GM10248 (cell line): Measurements from ENCODE around the gene HOXA5.
A peak's percentile ranks its signal among the peaks of the same experiment; 100 is the strongest.

ENCODE experiments used
- CTCF ChIA-PET: fragments of 300-600 bp; sonication (Branson Sonifier 250); formaldehyde crosslinking; extraction: SDS; loops from one replicate; lab custom pipeline; 2021; ENCODE audit warnings: antibody characterized with exemption; lab: Yijun Ruan, JAX
- POLR2A ChIA-PET: fragments of 350-650 bp; sonication (Branson Sonifier 250); formaldehyde crosslinking; extraction: SDS; loops from one replicate; lab custom pipeline; 2020; ENCODE audit warnings: antibody characterized with exemption; lab: Yijun Ruan, JAX
- DNase-seq: peaks from one replicate; pipeline ENCODE4 v3.0.0; 2012; ENCODE audit errors: extremely low spot score
- TF ChIP-seq, protein P1 (sequence below): IDR thresholded peaks from 2 replicates; pipeline ENCODE4 v1.5.1; 2012; ENCODE audit warnings: mild to moderate bottlenecking, low read depth; ENCODE audit errors: extremely low read depth, missing control alignments, control extremely low read depth

The HOXA5 gene

DNA sequence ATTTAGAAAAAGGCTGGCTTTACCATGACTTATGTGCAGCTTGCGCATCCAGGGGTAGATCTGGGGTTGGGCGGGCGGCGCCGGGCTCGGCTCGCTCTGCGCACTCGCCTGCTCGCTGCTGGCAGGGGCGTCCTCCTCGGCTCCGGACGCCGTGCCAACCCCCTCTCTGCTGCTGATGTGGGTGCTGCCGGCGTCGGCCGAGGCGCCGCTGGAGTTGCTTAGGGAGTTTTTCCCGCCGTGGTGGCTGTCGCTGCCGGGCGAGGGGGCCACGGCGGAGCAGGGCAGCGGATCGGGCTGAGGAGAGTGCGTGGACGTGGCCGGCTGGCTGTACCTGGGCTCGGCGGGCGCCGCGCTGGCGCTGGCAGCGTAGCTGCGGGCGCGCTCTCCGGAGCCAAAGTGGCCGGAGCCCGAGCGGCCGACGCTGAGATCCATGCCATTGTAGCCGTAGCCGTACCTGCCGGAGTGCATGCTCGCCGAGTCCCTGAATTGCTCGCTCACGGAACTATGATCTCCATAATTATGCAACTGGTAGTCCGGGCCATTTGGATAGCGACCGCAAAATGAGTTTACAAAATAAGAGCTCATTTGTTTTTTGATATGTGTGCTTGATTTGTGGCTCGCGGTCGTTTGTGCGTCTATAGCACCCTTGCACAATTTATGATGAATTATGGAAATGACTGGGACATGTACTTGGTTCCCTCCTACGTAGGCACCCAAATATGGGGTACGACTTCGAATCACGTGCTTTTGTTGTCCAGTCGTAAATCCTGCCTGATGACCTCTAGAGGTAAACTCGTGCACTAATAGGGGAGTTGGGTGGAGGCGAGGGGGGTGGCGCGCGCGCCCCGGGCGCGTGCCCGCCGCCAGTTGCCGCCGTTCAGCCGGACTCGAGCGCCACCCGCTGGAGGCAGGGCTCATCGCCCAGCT, at the start of gene HOXA5:
Gene HOXA5 (minus strand): TSS at position 659 of the 927 bp plus-strand sequence. CDS start 74 bp downstream, at position 585.
- ChIA-PET CTCF (interaction anchor here (1.0 to 1.8 kb wide), 9 partner anchors 8 to 461 kb away, joined by 3 to 6 read pairs (median 4); no protein-coding TSS in a partner anchor), POLR2A (no interaction called here)
- TF ChIP-seq, protein P1, sequence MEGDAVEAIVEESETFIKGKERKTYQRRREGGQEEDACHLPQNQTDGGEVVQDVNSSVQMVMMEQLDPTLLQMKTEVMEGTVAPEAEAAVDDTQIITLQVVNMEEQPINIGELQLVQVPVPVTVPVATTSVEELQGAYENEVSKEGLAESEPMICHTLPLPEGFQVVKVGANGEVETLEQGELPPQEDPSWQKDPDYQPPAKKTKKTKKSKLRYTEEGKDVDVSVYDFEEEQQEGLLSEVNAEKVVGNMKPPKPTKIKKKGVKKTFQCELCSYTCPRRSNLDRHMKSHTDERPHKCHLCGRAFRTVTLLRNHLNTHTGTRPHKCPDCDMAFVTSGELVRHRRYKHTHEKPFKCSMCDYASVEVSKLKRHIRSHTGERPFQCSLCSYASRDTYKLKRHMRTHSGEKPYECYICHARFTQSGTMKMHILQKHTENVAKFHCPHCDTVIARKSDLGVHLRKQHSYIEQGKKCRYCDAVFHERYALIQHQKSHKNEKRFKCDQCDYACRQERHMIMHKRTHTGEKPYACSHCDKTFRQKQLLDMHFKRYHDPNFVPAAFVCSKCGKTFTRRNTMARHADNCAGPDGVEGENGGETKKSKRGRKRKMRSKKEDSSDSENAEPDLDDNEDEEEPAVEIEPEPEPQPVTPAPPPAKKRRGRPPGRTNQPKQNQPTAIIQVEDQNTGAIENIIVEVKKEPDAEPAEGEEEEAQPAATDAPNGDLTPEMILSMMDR, result peak; percentile 2
- no peak for DNase-seq

DNA sequence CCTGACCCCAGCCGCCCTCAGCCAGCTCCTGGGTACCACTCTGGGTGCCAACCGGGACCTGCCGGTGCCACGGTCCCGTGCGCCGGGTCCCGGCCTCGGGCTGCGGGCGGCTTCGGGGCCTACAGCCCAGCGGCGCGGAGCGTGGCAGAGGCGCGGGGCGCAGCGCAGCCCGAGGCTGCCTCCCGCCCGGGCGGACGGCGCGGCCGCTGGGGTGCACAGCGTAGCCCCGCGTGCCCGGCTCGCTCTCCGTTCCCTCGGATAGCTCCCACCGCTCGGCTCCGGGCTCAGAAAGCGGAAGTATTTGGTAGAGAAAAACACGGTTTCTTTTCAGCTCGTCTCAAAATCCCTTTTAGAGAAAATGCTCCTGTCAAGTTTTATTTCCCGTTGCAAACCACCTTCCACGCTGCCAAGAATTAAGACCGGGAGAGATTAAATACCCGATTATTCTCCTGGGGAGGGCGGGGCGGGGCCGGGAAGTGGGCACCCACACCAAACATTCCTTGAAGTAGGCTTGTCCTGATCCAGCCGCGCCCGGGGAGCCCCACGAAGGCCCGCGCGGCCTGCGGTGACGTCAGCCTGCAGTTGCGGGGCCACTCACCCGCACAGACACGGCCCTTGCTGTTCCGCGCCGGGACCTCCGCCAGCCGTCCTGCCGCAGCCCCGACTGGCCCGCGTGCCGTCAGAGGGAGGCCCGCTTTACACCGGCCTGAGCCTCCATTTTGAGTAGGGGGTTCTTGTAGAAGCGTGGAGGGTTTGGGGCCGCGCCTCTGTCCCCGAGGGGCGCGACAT, 49.3 kb upstream of the HOXA5 start:
- no peak for DNase-seq
- TF ChIP-seq, protein P1, result no peak
- ChIA-PET CTCF (interaction anchor here (2.4 to 4.9 kb wide), 2 partner anchors 727 to 828 kb away, joined by 8 to 79 read pairs; no protein-coding TSS in a partner anchor), POLR2A (no interaction called here)

DNA sequence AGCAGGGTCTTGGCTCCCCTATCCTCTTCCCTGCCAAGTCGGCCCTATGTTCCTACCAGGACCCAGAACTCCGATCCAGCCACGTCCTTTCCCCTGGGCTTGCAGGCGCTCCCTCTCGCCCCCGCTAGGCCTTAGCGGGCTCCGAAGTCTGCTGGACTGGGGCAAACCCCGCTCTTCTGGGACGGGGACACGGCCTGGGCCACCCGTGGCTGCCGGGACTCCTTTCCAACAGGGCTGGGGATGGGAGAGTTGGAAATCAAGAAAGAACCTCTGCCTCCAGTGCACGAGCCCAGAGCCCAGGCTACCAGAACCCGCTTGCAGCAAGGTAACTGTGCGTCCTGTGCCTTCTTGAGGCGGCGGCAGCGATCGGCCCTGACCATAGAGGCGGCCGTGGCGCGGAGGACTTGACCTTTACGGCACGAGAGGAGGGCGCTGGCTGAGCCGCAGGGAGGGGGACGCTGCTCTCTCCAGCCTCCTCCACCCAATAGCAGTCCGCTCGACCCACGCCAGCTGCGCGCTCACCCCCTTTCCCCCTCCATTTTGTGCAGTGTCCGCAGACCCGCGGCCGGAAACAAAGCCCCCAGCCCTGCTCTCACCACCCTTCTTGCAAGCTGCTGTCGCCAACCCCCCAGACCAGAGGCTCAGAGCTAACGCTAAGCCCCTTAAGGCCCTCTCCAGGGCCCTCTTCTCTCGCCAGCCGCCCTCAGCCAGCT, 48.5 kb upstream of the HOXA5 start:
- no peak for DNase-seq
- ChIA-PET CTCF (interaction anchor here (2.4 to 4.9 kb wide), 2 partner anchors 728 to 829 kb away, joined by 8 to 79 read pairs; no protein-coding TSS in a partner anchor), POLR2A (no interaction called here)
- TF ChIP-seq, protein P1, result no peak

DNA sequence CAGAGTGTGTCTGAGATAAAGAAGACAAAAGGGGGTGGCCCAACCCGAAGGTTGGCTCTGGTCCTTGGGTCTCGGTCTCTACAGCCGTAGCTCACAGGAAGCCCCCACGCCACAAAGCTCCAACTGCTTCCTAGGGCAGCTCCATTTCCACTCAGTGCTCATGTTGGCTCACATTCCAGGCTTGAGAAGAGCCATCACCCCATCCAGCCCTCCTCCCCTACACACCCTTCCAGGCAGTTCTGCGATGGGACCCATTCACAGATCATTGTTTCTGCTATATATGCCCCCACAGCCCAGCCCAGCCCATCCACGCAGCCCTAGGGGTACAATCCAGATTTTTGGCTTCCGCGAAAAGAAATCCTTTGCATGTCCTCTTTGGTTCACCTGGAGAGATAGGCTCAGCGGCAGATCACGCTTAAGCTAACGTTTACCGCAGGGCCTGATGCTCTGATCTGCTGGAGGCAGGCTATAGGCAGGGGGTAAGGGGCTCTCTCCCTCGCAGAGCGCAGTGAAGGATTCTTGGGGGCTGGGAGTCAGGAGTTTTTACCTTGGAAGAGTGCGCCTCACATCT, 47.8 kb upstream of the HOXA5 start:
- TF ChIP-seq, protein P1, result no peak
- ChIA-PET POLR2A (no interaction called here), CTCF (interaction anchor here (0.9 to 2.4 kb wide), 4 partner anchors 12 to 829 kb away, joined by 3 to 11 read pairs (median 7); no protein-coding TSS in a partner anchor)
- no peak for DNase-seq

DNA sequence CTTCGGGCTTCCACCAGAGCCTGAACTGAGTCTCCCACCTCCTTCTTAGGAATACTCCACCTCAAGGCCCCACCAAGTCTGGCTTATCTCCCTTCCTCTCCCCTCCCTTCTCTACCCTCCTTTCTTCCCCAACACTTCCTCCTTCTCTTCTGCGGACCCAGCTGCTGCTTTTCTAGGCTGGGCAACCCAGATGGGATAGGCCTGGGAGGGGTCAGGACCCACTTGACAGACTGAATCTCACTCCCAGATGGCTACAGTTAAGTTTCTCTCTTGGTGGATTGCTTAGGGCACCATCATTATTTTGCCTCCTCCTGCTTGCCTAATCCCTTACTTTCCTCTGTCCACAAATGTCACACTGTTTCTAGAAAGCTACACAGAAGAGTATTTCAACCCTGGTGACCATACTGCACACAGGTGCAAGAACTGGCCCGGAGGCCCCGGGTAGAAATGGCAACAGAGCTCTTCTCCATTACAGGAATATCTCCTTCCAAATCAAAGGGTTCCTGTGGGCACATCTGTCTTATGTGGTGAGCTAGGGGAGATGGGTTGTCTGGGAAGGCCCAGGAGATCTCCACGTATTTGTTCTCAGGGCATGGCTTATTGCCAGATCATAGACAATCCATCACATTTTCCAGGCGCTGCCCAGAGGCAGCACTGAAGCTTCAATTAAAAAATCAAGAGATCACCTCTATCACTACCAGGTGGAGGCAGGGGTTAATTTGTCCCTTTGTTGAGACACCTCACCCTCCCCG, 46.7 kb upstream of the HOXA5 start:
- DNase-seq, result no peak
- POLR2A ChIA-PET, result no interaction called here
- TF ChIP-seq, protein P1, result no peak
- CTCF ChIA-PET, result interaction anchor here (2.0 to 2.3 kb wide), 2 partner anchors 11 to 29 kb away, joined by 6 to 11 read pairs; no protein-coding TSS in a partner anchor
